Mesenchymal stem cell (in vitro differentiated cells and primary cell): ENCODE data around the gene CNGB1.

Experiments
- DNase-seq: peaks from one replicate; pipeline ENCODE4 v3.0.0-alpha.2; 2013
- H2AFZ ChIP-seq: one replicate; pipeline ENCODE4 v1.6.1; 2013; ENCODE audit warnings: low read depth, mild to moderate bottlenecking, control low read depth, inconsistent platforms, low read length, moderate library complexity
- H2AK5ac ChIP-seq: 2 replicates; pipeline ENCODE4 v1.6.1; 2013; ENCODE audit warnings: low read length, moderate library complexity, mild to moderate bottlenecking, inconsistent platforms; ENCODE audit not compliant: severe bottlenecking
- H2BK120ac ChIP-seq: one replicate; pipeline ENCODE4 v1.6.1; 2013; ENCODE audit warnings: low read depth, mild to moderate bottlenecking, inconsistent platforms, low read length, moderate library complexity
- H2BK12ac ChIP-seq, 2 experiments: one replicate each; pipeline ENCODE4 v1.6.1; 2013; ENCODE audit warnings: inconsistent platforms in 2 of 2, low read length in 2 of 2, mild to moderate bottlenecking in 2 of 2, moderate library complexity in 2 of 2, control low read depth in 1 of 2
- H2BK15ac ChIP-seq: one replicate; pipeline ENCODE4 v1.6.1; 2013; ENCODE audit warnings: mild to moderate bottlenecking, low read depth, inconsistent platforms; ENCODE audit not compliant: poor library complexity, severe bottlenecking
- H2BK5ac ChIP-seq: 2 replicates; pipeline ENCODE4 v1.6.1; 2013; ENCODE audit warnings: low read depth, mild to moderate bottlenecking, low read length, control low read depth, inconsistent platforms; ENCODE audit not compliant: poor library complexity, severe bottlenecking
- H3K14ac ChIP-seq, 2 experiments: one replicate each; pipeline ENCODE4 v1.6.1; 2013; ENCODE audit warnings: inconsistent platforms in 2 of 2, low read length in 2 of 2, control low read depth in 1 of 2, mild to moderate bottlenecking in 1 of 2, moderate library complexity in 1 of 2
- H3K18ac ChIP-seq, 2 experiments: one replicate each; pipeline ENCODE4 v1.6.1; 2013; ENCODE audit warnings: inconsistent platforms in 2 of 2, low read length in 2 of 2, control low read depth in 1 of 2, low read depth in 1 of 2, mild to moderate bottlenecking in 1 of 2
- H3K23ac ChIP-seq, 2 experiments: one replicate each; pipeline ENCODE4 v1.6.1; 2013; ENCODE audit warnings: inconsistent platforms in 2 of 2, low read length in 2 of 2, mild to moderate bottlenecking in 2 of 2, moderate library complexity in 2 of 2, control low read depth in 1 of 2
- H3K27ac ChIP-seq: 2 replicates; pipeline ENCODE4 v1.5.1; 2013; ENCODE audit warnings: mild to moderate bottlenecking, moderate library complexity, low read length, control low read depth, inconsistent platforms; ENCODE audit not compliant: poor library complexity, severe bottlenecking
- H3K27me3 ChIP-seq, 2 experiments: 2 replicates each; pipeline versions ENCODE4 v1.6.1 to v1.7.0; 2013; ENCODE audit warnings: low read length in 2 of 2, mild to moderate bottlenecking in 2 of 2, moderate library complexity in 2 of 2, control low read depth in 1 of 2, inconsistent platforms in 1 of 2; ENCODE audit not compliant: control insufficient read depth in 1 of 2, insufficient read depth in 1 of 2
- H3K36me3 ChIP-seq, 2 experiments: 2 replicates each; pipeline versions ENCODE4 v1.6.1 to v1.7.0; 2013; ENCODE audit warnings: low read length in 2 of 2, control low read depth in 1 of 2, inconsistent platforms in 1 of 2, low read depth in 1 of 2, mild to moderate bottlenecking in 1 of 2; ENCODE audit not compliant: insufficient read depth in 2 of 2, control insufficient read depth in 1 of 2
- H3K4ac ChIP-seq, 2 experiments: one replicate each; pipeline ENCODE4 v1.6.1; 2013; ENCODE audit warnings: inconsistent platforms in 2 of 2, low read length in 2 of 2, mild to moderate bottlenecking in 2 of 2, moderate library complexity in 2 of 2, control low read depth in 1 of 2, low read depth in 1 of 2
- H3K4me1 ChIP-seq: 2 replicates; pipeline ENCODE4 v1.6.1; 2013; ENCODE audit warnings: low read depth, low read length, control low read depth; ENCODE audit not compliant: control insufficient read depth, insufficient read depth
- H3K4me2 ChIP-seq: 2 replicates; pipeline ENCODE4 v1.6.1; 2013; ENCODE audit warnings: low read length, mild to moderate bottlenecking, inconsistent platforms; ENCODE audit not compliant: poor library complexity, severe bottlenecking
- H3K4me3 ChIP-seq, 2 experiments: 2 replicates each; pipeline versions ENCODE4 v1.5.1 to v1.7.0; 2013; ENCODE audit warnings: low read length in 2 of 2, mild to moderate bottlenecking in 2 of 2, control low read depth in 1 of 2, low read depth in 1 of 2; ENCODE audit not compliant: insufficient read depth in 1 of 2
- H3K79me1 ChIP-seq: replicated peaks from 2 replicates; pipeline ENCODE4 v1.6.1; 2013; ENCODE audit warnings: mild to moderate bottlenecking, control low read depth, low read length, inconsistent platforms; ENCODE audit not compliant: poor library complexity, severe bottlenecking
- H3K9ac ChIP-seq: 2 replicates; pipeline ENCODE4 v1.7.0; 2013; ENCODE audit warnings: mild to moderate bottlenecking, low read length, moderate library complexity
- H3K9me3 ChIP-seq: 2 replicates; pipeline ENCODE4 v1.7.0; 2013; ENCODE audit warnings: mild to moderate bottlenecking, low read length; ENCODE audit not compliant: control insufficient read depth
- H4K8ac ChIP-seq: one replicate; pipeline ENCODE4 v1.6.1; 2013; ENCODE audit warnings: inconsistent platforms, mild to moderate bottlenecking, low read length, moderate library complexity
- H4K91ac ChIP-seq: one replicate; pipeline ENCODE4 v1.6.1; 2013; ENCODE audit warnings: mild to moderate bottlenecking, low read length, inconsistent platforms
- WGBS: methylation state at CpG from one replicate; pipeline ENCODE4 v1.1.7; 2013; ENCODE audit warnings: mixed read lengths; 5-methylcytosine and 5-hydroxymethylcytosine counted together

CNGB1 gene

GRCh38 chr16:58013201-58013956, 42.5 kb upstream of the CNGB1 start:
- Histone ChIP-seq H2BK15ac (no peak overlapping the region), H4K8ac (no peak overlapping the region), H3K9ac (no peak overlapping the region), H3K4ac (peak overlapping the region in 1 of 2 experiments; percentile 24), H4K91ac (no peak overlapping the region), H2BK12ac (no peak overlapping the region), H2AFZ (no peak overlapping the region), H2BK120ac (no peak overlapping the region), H3K18ac (no peak overlapping the region), H3K9me3 (no peaks in the 10 kb centered on the region), H3K36me3 (peaks cover 39% of the 10 kb centered on the region in 2 experiments), H3K79me1 (peaks cover 16% of the 10 kb centered on the region), H3K4me2 (no peak overlapping the region), H3K27ac (no peak overlapping the region), H3K4me3 (no peak overlapping the region), H2AK5ac (no peak overlapping the region), H2BK5ac (no peak overlapping the region), H3K14ac (no peak overlapping the region), H3K4me1 (peaks cover 13% of the 10 kb centered on the region), H3K23ac (no peak overlapping the region), H3K27me3 (no peaks in the 10 kb centered on the region)
- 71% methylated on average over 3 of the region's 9 CpGs for WGBS
- no peak for DNase-seq

DNA sequence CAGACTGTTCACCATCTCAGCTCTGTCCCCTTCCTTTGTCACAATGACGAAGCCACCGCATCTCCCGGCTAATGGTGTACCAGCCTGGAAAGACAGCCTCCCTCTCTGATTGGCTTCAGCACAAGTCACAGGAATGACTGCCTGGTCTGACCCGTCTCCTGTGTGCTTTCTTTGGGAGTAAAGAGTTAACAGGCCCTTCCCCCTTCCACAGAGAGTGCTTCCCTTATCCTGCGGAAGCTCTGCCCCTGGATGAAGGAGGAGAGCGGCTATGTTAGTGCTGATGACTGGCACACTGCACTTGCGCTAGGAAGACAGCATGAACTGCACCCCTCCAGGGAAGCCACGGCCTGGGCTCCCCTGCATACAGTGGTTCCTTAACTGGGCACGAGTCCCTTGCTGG, 41.6 kb upstream of the CNGB1 start:
- no peak overlapping the region for H3K9ac ChIP-seq
- peak overlapping the region in 1 of 2 experiments; percentile 55 for H3K18ac ChIP-seq
- H4K91ac ChIP-seq = no peak overlapping the region
- 62% methylated on average over 9 of the region's 9 CpGs for WGBS
- peaks cover 13% of the 10 kb centered on the region for H3K4me1 ChIP-seq
- H2BK12ac ChIP-seq = no peak overlapping the region
- no peak for DNase-seq
- no peaks in the 10 kb centered on the region for H3K9me3 ChIP-seq
- no peak overlapping the region for H3K4me2 ChIP-seq
- no peak overlapping the region for H4K8ac ChIP-seq
- no peak overlapping the region for H3K4ac ChIP-seq
- H2BK120ac ChIP-seq = no peak overlapping the region
- H2AFZ ChIP-seq = no peak overlapping the region
- H3K79me1 ChIP-seq = peaks cover 17% of the 10 kb centered on the region
- no peak overlapping the region for H3K23ac ChIP-seq
- no peak overlapping the region for H2AK5ac ChIP-seq
- no peak overlapping the region for H3K27ac ChIP-seq
- H2BK15ac ChIP-seq = no peak overlapping the region
- no peak overlapping the region for H3K14ac ChIP-seq
- no peak overlapping the region for H3K4me3 ChIP-seq
- H2BK5ac ChIP-seq = no peak overlapping the region
- H3K36me3 ChIP-seq = peaks cover 34 to 39% of the 10 kb centered on the region in 2 experiments
- no peaks in the 10 kb centered on the region for H3K27me3 ChIP-seq

GRCh38 chr16:58011652-58012051, 40.7 kb upstream of the CNGB1 start:
- Histone ChIP-seq H4K91ac (no peak overlapping the region), H2BK120ac (no peak overlapping the region), H3K4me2 (no peak overlapping the region), H3K23ac (no peak overlapping the region), H3K27me3 (no peaks in the 10 kb centered on the region), H3K14ac (no peak overlapping the region), H3K9me3 (no peaks in the 10 kb centered on the region), H3K79me1 (peaks cover 21% of the 10 kb centered on the region), H2BK12ac (no peak overlapping the region), H2AK5ac (peak overlapping the region; percentile 12), H2BK5ac (no peak overlapping the region), H3K36me3 (peaks cover 33 to 40% of the 10 kb centered on the region in 2 experiments), H3K4me3 (no peak overlapping the region), H3K9ac (no peak overlapping the region), H3K4ac (no peak overlapping the region), H3K27ac (peak overlapping the region; percentile 34), H3K4me1 (peaks cover 13% of the 10 kb centered on the region), H3K18ac (no peak overlapping the region), H2BK15ac (no peak overlapping the region), H2AFZ (no peak overlapping the region), H4K8ac (no peak overlapping the region)
- DNase-seq = peak; percentile 86
- WGBS = 11% methylated on average over 3 of the region's 3 CpGs

DNA sequence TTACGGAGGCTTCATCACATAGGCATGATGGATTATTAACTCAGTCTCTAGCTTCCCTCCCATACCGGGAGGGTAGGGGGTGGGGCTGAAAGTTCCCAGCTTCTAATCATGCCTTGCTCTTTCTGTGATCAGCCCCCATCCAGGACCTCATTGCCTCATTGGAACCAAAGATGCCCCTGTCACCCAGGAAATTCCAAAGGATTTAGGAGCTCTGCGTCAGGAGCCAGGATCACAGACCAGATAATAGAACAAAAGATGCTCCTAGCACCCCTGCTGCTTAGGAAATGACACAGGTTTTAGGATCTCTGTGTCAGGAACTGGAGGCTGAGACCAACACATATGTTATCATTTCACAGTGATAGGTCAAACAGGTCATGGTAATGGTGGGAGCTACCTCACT, 40.0 kb upstream of the CNGB1 start:
- Histone ChIP-seq H2BK120ac (no peak overlapping the region), H2BK12ac (no peak overlapping the region), H3K79me1 (peaks cover 18% of the 10 kb centered on the region), H2BK15ac (no peak overlapping the region), H3K18ac (no peak overlapping the region), H2AFZ (no peak overlapping the region), H3K23ac (no peak overlapping the region), H3K4ac (no peak overlapping the region), H3K4me2 (no peak overlapping the region), H2AK5ac (no peak overlapping the region), H3K36me3 (peaks cover 35 to 45% of the 10 kb centered on the region in 2 experiments), H3K4me3 (no peak overlapping the region), H3K9me3 (no peaks in the 10 kb centered on the region), H3K9ac (no peak overlapping the region), H3K27ac (peak overlapping the region; percentile 25), H3K4me1 (peaks cover 13% of the 10 kb centered on the region), H3K27me3 (no peaks in the 10 kb centered on the region), H2BK5ac (no peak overlapping the region), H4K91ac (no peak overlapping the region), H3K14ac (no peak overlapping the region), H4K8ac (no peak overlapping the region)
- DNase-seq = no peak
- WGBS = 53% methylated on average over 2 of the region's 3 CpGs
